Measurements from ENCODE around the gene NDUFS4.

- TF ChIP-seq CTCF (IDR thresholded peaks at IDR 0.05) (no peak), POLR2A (IDR thresholded peaks at IDR 0.05) (no peak)
These were observed 47.9 kb upstream of the NDUFS4 start for GRCh38 chr5:53512539-53512938.

All from prostate gland (tissue), 2 donors.